PC-9 (cell line): ENCODE results near the gene SLC41A1. TPM values are rescaled to one million over a fixed set of nuclear protein-coding genes. Genes with fewer than 3 reads are reported as not detected.

Source experiments
- BruUV-seq: library from RNA; stranded (reverse); fragments of 400-500 nt; replicated peaks from 2 replicates; lab custom pipeline; 2021; lab: Mats Ljungman, UMichigan
- CTCF ChIA-PET: fragments of 300-600 bp; sonication (Branson Sonifier 250); formaldehyde crosslinking; loops from one replicate; lab custom pipeline; 2022; ENCODE audit warnings: antibody characterized with exemption; lab: Charles Lee
- POLR2A ChIA-PET: fragments of 300-600 bp; sonication (Branson Sonifier 250); formaldehyde crosslinking; loops from one replicate; lab custom pipeline; 2022; ENCODE audit warnings: antibody characterized with exemption; ENCODE audit not compliant: unreplicated experiment; lab: Charles Lee
- DNase-seq, 2 experiments: peaks; one replicate each; pipeline versions ENCODE4 v3.0.0 to v3.0.0-alpha.2; 2015 to 2022; ENCODE audit warnings: mixed read lengths in 1 of 2
- H2AFZ ChIP-seq: fragments of 200-600 bp; sonication (generic); 2 replicates; pipeline ENCODE4 v1.8.1; 2017; ENCODE audit warnings: antibody characterized with exemption
- H3F3A ChIP-seq: fragments of 200-600 bp; sonication (generic); 2 replicates; pipeline ENCODE4 v1.8.1; 2017; ENCODE audit warnings: antibody characterized with exemption, mild to moderate bottlenecking, low read depth; ENCODE audit not compliant: insufficient read depth
- H3K27ac ChIP-seq: fragments of 200-600 bp; sonication (generic); 2 replicates; pipeline ENCODE4 v1.6.1; 2016; ENCODE audit warnings: mixed run types
- H3K27me3 ChIP-seq: fragments of 200-600 bp; sonication (generic); 2 replicates; pipeline ENCODE4 v1.6.1; 2016; ENCODE audit warnings: low read depth, mixed run types; ENCODE audit not compliant: insufficient read depth
- H3K36me3 ChIP-seq: fragments of 200-600 bp; sonication (generic); 2 replicates; pipeline ENCODE4 v1.6.1; 2016; ENCODE audit warnings: low read depth, mixed run types
- H3K4me1 ChIP-seq: fragments of 200-600 bp; sonication (generic); replicated peaks from 2 replicates; pipeline ENCODE4 v1.6.1; 2016; ENCODE audit warnings: mixed run types; ENCODE audit not compliant: insufficient read depth
- H3K4me2 ChIP-seq: fragments of 200-600 bp; sonication (generic); 2 replicates; pipeline ENCODE4 v1.6.1; 2017; ENCODE audit warnings: mixed run types
- H3K4me3 ChIP-seq: fragments of 200-600 bp; sonication (generic); 2 replicates; pipeline ENCODE4 v1.6.1; 2016; ENCODE audit warnings: mixed run types
- H3K79me2 ChIP-seq: fragments of 200-600 bp; sonication (generic); 2 replicates; pipeline ENCODE4 v1.6.1; 2017; ENCODE audit warnings: low read depth, mixed run types
- H3K9me2 ChIP-seq: fragments of 200-600 bp; sonication (generic); 2 replicates; pipeline ENCODE4 v1.8.1; 2017; ENCODE audit warnings: mild to moderate bottlenecking; ENCODE audit not compliant: insufficient read depth
- H3K9me3 ChIP-seq: fragments of 200-600 bp; sonication (generic); 2 replicates; pipeline ENCODE4 v1.8.1; 2016; ENCODE audit warnings: low read depth; ENCODE audit not compliant: insufficient read depth
- H4K20me1 ChIP-seq: fragments of 200-600 bp; sonication (generic); 2 replicates; pipeline ENCODE4 v1.8.1; 2017; ENCODE audit not compliant: insufficient read depth
- CTCF ChIP-seq: fragments of 200-600 bp; sonication (generic); conservative IDR thresholded peaks from 2 replicates; pipeline ENCODE4 v1.6.1; 2017; ENCODE audit warnings: mixed run types, antibody characterized with exemption, mild to moderate bottlenecking, moderate library complexity
- EZH2 ChIP-seq: fragments of 200-600 bp; sonication (generic); IDR thresholded peaks from 2 replicates; pipeline ENCODE4 v1.8.0; 2017; ENCODE audit warnings: antibody characterized with exemption, low read depth
- intact Hi-C: fragments of 100-400 bp; cut with micrococcal nuclease; formaldehyde crosslinking; loops from one replicate; pipeline ENCODE4 v1.10.0; 2022; ENCODE audit not compliant: unreplicated experiment
- total RNA-seq: library from RNA; stranded (reverse); gene quantifications from 2 replicates; pipeline ENCODE4 v1.2.3, GENCODE V29; 2021

SLC41A1 gene
- total RNA-seq, 1 experiment from 2014 or later: 34.5 TPM

DNA sequence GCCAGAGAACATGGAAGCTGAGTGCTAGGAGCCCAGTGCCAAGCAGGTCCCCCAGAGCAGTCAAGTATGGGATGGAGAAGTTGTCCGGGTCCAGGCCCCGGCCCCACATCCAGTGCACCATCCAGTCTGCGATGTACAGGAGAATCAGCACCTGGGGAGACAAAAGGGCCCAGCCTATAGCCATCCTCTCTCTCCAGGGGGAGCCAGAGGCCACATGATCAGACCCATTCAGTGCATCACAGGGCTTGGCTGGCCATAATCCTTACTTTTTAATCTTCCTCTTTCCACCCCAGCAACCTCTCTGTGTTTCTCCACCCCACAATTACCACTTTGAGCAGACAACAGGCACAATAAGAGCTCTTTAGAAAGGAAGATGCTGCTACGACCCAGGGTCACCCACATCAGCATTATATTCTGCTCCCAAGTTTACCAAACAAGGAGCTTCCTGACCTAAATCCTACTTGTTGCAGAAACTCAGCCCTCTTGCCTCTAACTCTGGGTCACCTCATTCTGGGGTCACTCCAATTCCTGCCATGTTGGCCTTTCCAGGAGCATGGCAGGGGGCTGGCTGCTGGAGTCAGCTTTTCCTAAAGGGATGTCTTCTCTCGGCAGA lies 21.3 kb downstream of the SLC41A1 start:
- no peaks in the 10 kb centered on the region for H3K79me2 ChIP-seq
- peaks cover 7% of the 10 kb centered on the region; the same call in 1 of the 2 replicates for H3F3A ChIP-seq
- H3K36me3 ChIP-seq: no peaks in the 10 kb centered on the region
- no peak for TF ChIP-seq EZH2
- peak; percentile 86 for TF ChIP-seq CTCF
- POLR2A ChIA-PET: no interaction called here
- no peaks in the 10 kb centered on the region for H3K9me3 ChIP-seq
- H3K9me2 ChIP-seq: no peaks in the 10 kb centered on the region
- no peak overlapping the region for H3K4me3 ChIP-seq
- H4K20me1 ChIP-seq: no peaks in the 10 kb centered on the region
- intact Hi-C loops: loop anchor here (1.0 kb wide), 4 partner anchors 116 to 315 kb away; no protein-coding TSS in a partner anchor
- no peak overlapping the region for H3K4me2 ChIP-seq
- CTCF ChIA-PET: interaction anchor here (0.7 to 2.1 kb wide), 4 partner anchors 116 to 314 kb away, joined by 4 to 26 read pairs (median 6); no protein-coding TSS in a partner anchor
- peak in 1 of 2 experiments; percentile 63 for DNase-seq
- no peak overlapping the region for H2AFZ ChIP-seq
- no TSS peak for BruUV-seq
- no peaks in the 10 kb centered on the region for H3K27me3 ChIP-seq
- H3K4me1 ChIP-seq: no peaks in the 10 kb centered on the region
- H3K27ac ChIP-seq: no peak overlapping the region

GRCh38 chr1:205787287-205787916 lies 25.6 kb downstream of the SLC41A1 start:
- Histone ChIP-seq H3K4me1 (no peaks in the 10 kb centered on the region), H3K27me3 (no peaks in the 10 kb centered on the region), H3K4me3 (no peak overlapping the region), H3F3A (peaks cover 6% of the 10 kb centered on the region; the same call in 1 of the 2 replicates), H3K27ac (no peak overlapping the region), H3K4me2 (no peak overlapping the region), H3K9me3 (no peaks in the 10 kb centered on the region), H2AFZ (no peak overlapping the region), H3K9me2 (no peaks in the 10 kb centered on the region), H4K20me1 (no peaks in the 10 kb centered on the region), H3K79me2 (no peaks in the 10 kb centered on the region), H3K36me3 (no peaks in the 10 kb centered on the region)
- BruUV-seq: no TSS peak
- no peak for TF ChIP-seq EZH2
- TF ChIP-seq CTCF: no peak
- CTCF ChIA-PET: interaction anchor here (0.6 kb wide), 1 partner anchor 99 kb away, joined by 7 read pairs; no protein-coding TSS in a partner anchor
- DNase-seq: no peak
- intact Hi-C loops: no loop called here
- POLR2A ChIA-PET: interaction anchor here (0.6 kb wide), 1 partner anchor 115 kb away, joined by 5 read pairs; no protein-coding TSS in a partner anchor

GRCh38 chr1:205786601-205787000 lies 26.4 kb downstream of the SLC41A1 start:
- Histone ChIP-seq H4K20me1 (no peaks in the 10 kb centered on the region), H3K36me3 (no peaks in the 10 kb centered on the region), H3K27me3 (no peaks in the 10 kb centered on the region), H3K79me2 (no peaks in the 10 kb centered on the region), H2AFZ (no peak overlapping the region), H3K4me2 (no peak overlapping the region), H3K9me2 (no peaks in the 10 kb centered on the region), H3K9me3 (no peaks in the 10 kb centered on the region), H3F3A (no peaks in the 10 kb centered on the region; the same call in 1 of the 2 replicates), H3K4me1 (no peaks in the 10 kb centered on the region), H3K27ac (no peak overlapping the region), H3K4me3 (no peak overlapping the region)
- BruUV-seq: no TSS peak
- POLR2A ChIA-PET: no interaction called here
- TF ChIP-seq CTCF (no peak), EZH2 (no peak)
- no peak for DNase-seq
- CTCF ChIA-PET: no interaction called here
- intact Hi-C loops: no loop called here
